HL-60 (cell line): ENCODE measurements around the gene TEX12.

Source experiments
- POLR2AphosphoS5 ChIP-seq: IDR thresholded peaks from 2 replicates; pipeline ENCODE4 v1.6.1; 2012; ENCODE audit warnings: low read depth
- TF ChIP-seq, protein P1 (sequence below): IDR thresholded peaks from one replicate; pipeline ENCODE4 v1.5.1; 2011; ENCODE audit warnings: low read length, control low read depth, inconsistent platforms; ENCODE audit not compliant: insufficient read depth

GRCh38 chr11:112179601-112180000 is 12.4 kb downstream of the TEX12 start:
- TF ChIP-seq, protein P1, sequence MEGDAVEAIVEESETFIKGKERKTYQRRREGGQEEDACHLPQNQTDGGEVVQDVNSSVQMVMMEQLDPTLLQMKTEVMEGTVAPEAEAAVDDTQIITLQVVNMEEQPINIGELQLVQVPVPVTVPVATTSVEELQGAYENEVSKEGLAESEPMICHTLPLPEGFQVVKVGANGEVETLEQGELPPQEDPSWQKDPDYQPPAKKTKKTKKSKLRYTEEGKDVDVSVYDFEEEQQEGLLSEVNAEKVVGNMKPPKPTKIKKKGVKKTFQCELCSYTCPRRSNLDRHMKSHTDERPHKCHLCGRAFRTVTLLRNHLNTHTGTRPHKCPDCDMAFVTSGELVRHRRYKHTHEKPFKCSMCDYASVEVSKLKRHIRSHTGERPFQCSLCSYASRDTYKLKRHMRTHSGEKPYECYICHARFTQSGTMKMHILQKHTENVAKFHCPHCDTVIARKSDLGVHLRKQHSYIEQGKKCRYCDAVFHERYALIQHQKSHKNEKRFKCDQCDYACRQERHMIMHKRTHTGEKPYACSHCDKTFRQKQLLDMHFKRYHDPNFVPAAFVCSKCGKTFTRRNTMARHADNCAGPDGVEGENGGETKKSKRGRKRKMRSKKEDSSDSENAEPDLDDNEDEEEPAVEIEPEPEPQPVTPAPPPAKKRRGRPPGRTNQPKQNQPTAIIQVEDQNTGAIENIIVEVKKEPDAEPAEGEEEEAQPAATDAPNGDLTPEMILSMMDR: no peak
- peak; percentile 28; the same call in 1 of the 2 replicates for TF ChIP-seq POLR2AphosphoS5
